HG03520 (cell line): ENCODE measurements around the gene BLID.

Source experiments
- ATAC-seq: cut with Tn5 transposase; IDR thresholded peaks from one replicate; pipeline ENCODE4 v1.9.1; 2021; ENCODE audit warnings: mild to moderate bottlenecking, moderate library complexity; ENCODE audit not compliant: unreplicated experiment

BLID gene

GRCh38 chr11:122140500-122140899 lies 24.5 kb upstream of the BLID start:
- ATAC-seq = no peak

- no peak for ATAC-seq
Observed at GRCh38 chr11:122139595-122139866, 23.5 kb upstream of the BLID start.

- no peak for ATAC-seq
Observed at GRCh38 chr11:122138744-122139594, 23.0 kb upstream of the BLID start.

- ATAC-seq = no peak
Observed at GRCh38 chr11:122137078-122137793, 21.2 kb upstream of the BLID start.

- ATAC-seq = no peak
Observed at GRCh38 chr11:122131126-122131525, 15.1 kb upstream of the BLID start.

- ATAC-seq = no peak
Observed at GRCh38 chr11:122128146-122128545, 12.1 kb upstream of the BLID start.

GRCh38 chr11:122127020-122127419 lies 11.0 kb upstream of the BLID start:
- no peak for ATAC-seq

GRCh38 chr11:122126024-122126688 lies 10.1 kb upstream of the BLID start:
- ATAC-seq = no peak

GRCh38 chr11:122123263-122123929 lies 7.4 kb upstream of the BLID start:
- ATAC-seq = no peak

GRCh38 chr11:122122179-122122578 lies 6.2 kb upstream of the BLID start:
- ATAC-seq = no peak

- ATAC-seq = no peak
Observed at GRCh38 chr11:122120096-122120495, 4.1 kb upstream of the BLID start.

- no peak for ATAC-seq
Observed at GRCh38 chr11:122116591-122116990, 576 bp upstream of the BLID start.

- no peak for ATAC-seq
Observed at GRCh38 chr11:122114976-122115375, 1.0 kb downstream of the BLID start.

GRCh38 chr11:122113836-122114825 lies 1.9 kb downstream of the BLID start:
- no peak for ATAC-seq

GRCh38 chr11:122112470-122113365 lies 3.3 kb downstream of the BLID start:
- no peak for ATAC-seq

GRCh38 chr11:122109932-122110331 lies 6.1 kb downstream of the BLID start:
- no peak for ATAC-seq

- no peak for ATAC-seq
Observed at GRCh38 chr11:122108828-122109227, 7.2 kb downstream of the BLID start.

- ATAC-seq = no peak
Observed at GRCh38 chr11:122108192-122108799, 7.7 kb downstream of the BLID start.

- ATAC-seq = no peak
Observed at GRCh38 chr11:122107566-122107965, 8.4 kb downstream of the BLID start.
